Measurements from ENCODE around the gene ZNF789. TPM values are rescaled to one million over a fixed set of nuclear protein-coding genes. Genes with fewer than 3 reads are reported as not detected.

The ZNF789 gene
- total and polyA plus RNA-seq, 9 of the 15 experiments (the other 6 are each of a cell fraction or from before 2014, with no cell fraction given), result 6.1 to 57.0 (median 24.8) TPM

- TF ChIP-seq ZC3H4 (CRISPR knock-in tag; IDR thresholded peaks at IDR 0.05; ENCODE audit: borderline replicate concordance), result no peak
- TF ChIP-seq ZKSCAN3 (CRISPR knock-in tag; IDR thresholded peaks at IDR 0.05), result no peak
These were observed 32.5 kb upstream of the ZNF789 start (continued) for GRCh38 chr7:99440195-99440594.

- POLR2A ChIA-PET, result interaction anchor here (0.7 to 1.1 kb wide), 2 partner anchors 34 to 37 kb away, joined by 3 read pairs; partner anchors contain the start of gene BUD31
- in situ Hi-C loops (cut with MboI), result no loop called here
- H3K36me3 ChIP-seq (ENCODE audit: control insufficient read depth, insufficient read depth, low read length), result peaks cover 92% of the 10 kb centered on the region
These were observed 26.6 kb upstream of the ZNF789 start for GRCh38 chr7:99446096-99446495.

More at GRCh38 chr7:99446096-99446495, 26.6 kb upstream of the ZNF789 start:
- Histone ChIP-seq H3K27ac (ENCODE audit: extremely low read depth, low read depth, low read length) (no peak overlapping the region), H3K9me3 (replicated peaks; ENCODE audit: control insufficient read depth, insufficient read depth, low read depth, low read length) (0 out of 2 replicates have a peak, but pooled peaks cover 2% of the 10 kb centered on the region), H3K4me1 (replicated peaks in 1 of 2; ENCODE audit: control insufficient read depth in 2 of 2, insufficient read depth in 2 of 2, low read length in 2 of 2) (peaks cover 6 to 9% of the 10 kb centered on the region in 2 experiments; a peak in 4 of 5 replicates), H4K20me1 (replicated peaks; ENCODE audit: control insufficient read depth, insufficient read depth, low read length) (no peaks in the 10 kb centered on the region; the same call in 1 of the 2 replicates), H3K27me3 (ENCODE audit: control insufficient read depth in 2 of 2, insufficient read depth in 2 of 2, low read length in 2 of 2) (no peaks in the 10 kb centered on the region), H3K9me1 (ENCODE audit: control insufficient read depth, insufficient read depth, low read length) (no peaks in the 10 kb centered on the region), H3K4me2 (ENCODE audit: insufficient read depth, low read length) (no peak overlapping the region), H3K79me2 (ENCODE audit: control insufficient read depth, insufficient read depth, low read length) (peaks cover 22% of the 10 kb centered on the region), H3K9ac (ENCODE audit: insufficient read depth in 1 of 2, low read depth in 2 of 2, low read length in 2 of 2) (no peak overlapping the region), H3K4me3 (no peak overlapping the region), H2AFZ (ENCODE audit: low read depth, low read length) (no peak overlapping the region)
- FAIRE-seq (no peak), ATAC-seq (no peak), DNase-seq (ENCODE audit: extremely low read depth in 1 of 4, low spot score in 3 of 4) (no peak)
- BruUV-seq (replicated peaks), result no TSS peak
- WGBS (ENCODE audit: insufficient coverage, low coverage, missing lambda C conversion rate), result 80% methylated on average over 4 of the region's 4 CpGs
- CTCF ChIA-PET (ENCODE audit: low intra/inter-chr PET ratio), result no interaction called here
- TF ChIP-seq OTX1 (CRISPR knock-in tag; IDR thresholded peaks at IDR 0.05) (no peak), CHCHD3 (CRISPR knock-in tag; IDR thresholded peaks at IDR 0.05) (no peak), TOE1 (IDR thresholded peaks at IDR 0.05; ENCODE audit: borderline replicate concordance) (no peak), TOE1 (CRISPR knock-in tag; IDR thresholded peaks at IDR 0.05; ENCODE audit: borderline replicate concordance, low read depth) (no peak), PTTG1 (tag; IDR thresholded peaks at IDR 0.05; ENCODE audit: low read depth) (no peak), ZNF778 (CRISPR knock-in tag; IDR thresholded peaks at IDR 0.05) (no peak), ZNF583 (CRISPR knock-in tag; IDR thresholded peaks at IDR 0.05) (no peak), MNT (conservative IDR thresholded peaks at IDR 0.05) (no peak)
- intact Hi-C loops (cut with micrococcal nuclease), result no loop called here

Measured in K562 (cell line).